ENCODE measurements around the gene FAM107B.

The FAM107B gene

GRCh38 chr10:14616955-14617730 lies 157.6 kb downstream of the FAM107B start:
- TF ChIP-seq PATZ1 (CRISPR knock-in tag; IDR thresholded peaks at IDR 0.05; ENCODE audit: borderline replicate concordance) (no peak), BACH2 (CRISPR knock-in tag; IDR thresholded peaks at IDR 0.05; ENCODE audit: borderline replicate concordance) (no peak), ZNF70 (CRISPR knock-in tag; IDR thresholded peaks at IDR 0.05) (no peak), SNAI2 (CRISPR knock-in tag; IDR thresholded peaks at IDR 0.05) (no peak), CREB5 (CRISPR knock-in tag; IDR thresholded peaks at IDR 0.05; ENCODE audit: low read depth) (no peak)
- no peak for ATAC-seq

GRCh38 chr10:14616465-14616864 lies 158.2 kb downstream of the FAM107B start:
- TF ChIP-seq OSR1 (CRISPR knock-in tag; IDR thresholded peaks at IDR 0.05) (no peak), TOX (CRISPR knock-in tag; IDR thresholded peaks at IDR 0.05; ENCODE audit: borderline replicate concordance) (no peak)
- ATAC-seq, result no peak

GRCh38 chr10:14613588-14613920 lies 161.1 kb downstream of the FAM107B start:
- ATAC-seq, result no peak
- TF ChIP-seq ZNF70 (CRISPR knock-in tag; IDR thresholded peaks at IDR 0.05), result no peak
- no peak for TF ChIP-seq POU6F1 (CRISPR knock-in tag; IDR thresholded peaks at IDR 0.05; ENCODE audit: borderline replicate concordance, low read depth)

GRCh38 chr10:14612873-14613587 lies 161.7 kb downstream of the FAM107B start:
- TF ChIP-seq ARNTL (CRISPR knock-in tag; IDR thresholded peaks at IDR 0.05; ENCODE audit: borderline replicate concordance, low read depth), result no peak
- TF ChIP-seq PPARA (CRISPR knock-in tag; IDR thresholded peaks at IDR 0.05; ENCODE audit: borderline replicate concordance), result no peak
- TF ChIP-seq POU6F1 (CRISPR knock-in tag; IDR thresholded peaks at IDR 0.05; ENCODE audit: borderline replicate concordance, low read depth), result no peak
- no peak for TF ChIP-seq OSR1 (CRISPR knock-in tag; IDR thresholded peaks at IDR 0.05)
- TF ChIP-seq CREB5 (CRISPR knock-in tag; IDR thresholded peaks at IDR 0.05; ENCODE audit: low read depth), result no peak
- TF ChIP-seq SNAI2 (CRISPR knock-in tag; IDR thresholded peaks at IDR 0.05), result no peak
- TF ChIP-seq TCF4 (CRISPR knock-in tag; IDR thresholded peaks at IDR 0.05; ENCODE audit: borderline replicate concordance), result no peak
- ATAC-seq, result no peak

- no peak for ATAC-seq
- TF ChIP-seq PATZ1 (CRISPR knock-in tag; IDR thresholded peaks at IDR 0.05; ENCODE audit: borderline replicate concordance) (no peak), ZFP3 (CRISPR knock-in tag; IDR thresholded peaks at IDR 0.05) (no peak), ZFP30 (CRISPR knock-in tag; IDR thresholded peaks at IDR 0.05) (no peak), BACH2 (CRISPR knock-in tag; IDR thresholded peaks at IDR 0.05; ENCODE audit: borderline replicate concordance) (no peak), CREB5 (CRISPR knock-in tag; IDR thresholded peaks at IDR 0.05; ENCODE audit: low read depth) (no peak), ESRRG (CRISPR knock-in tag; IDR thresholded peaks at IDR 0.05) (no peak), POU6F1 (CRISPR knock-in tag; IDR thresholded peaks at IDR 0.05; ENCODE audit: borderline replicate concordance, low read depth) (no peak), PPARA (CRISPR knock-in tag; IDR thresholded peaks at IDR 0.05; ENCODE audit: borderline replicate concordance) (no peak), ZC3H10 (CRISPR knock-in tag; IDR thresholded peaks at IDR 0.05) (no peak), TCF4 (CRISPR knock-in tag; IDR thresholded peaks at IDR 0.05; ENCODE audit: borderline replicate concordance) (no peak), ARNTL (CRISPR knock-in tag; IDR thresholded peaks at IDR 0.05; ENCODE audit: borderline replicate concordance, low read depth) (no peak)
These were observed 162.6 kb downstream of the FAM107B start for GRCh38 chr10:14611968-14612693.

All from SK-N-SH treated with all-trans-retinoic acid at 6 μM for 48 hours (cell line).